GM20000 (cell line): ENCODE measurements around the gene RNF150.
A peak's percentile ranks its signal among the peaks of the same experiment; 100 is the strongest.

Source experiments
- DNase-seq: peaks from one replicate; pipeline ENCODE4 v3.0.0; 2012; ENCODE audit warnings: low spot score
- TF ChIP-seq, protein P1 (sequence below): IDR thresholded peaks from 2 replicates; pipeline ENCODE4 v1.5.1; 2012; ENCODE audit warnings: mild to moderate bottlenecking, control low read depth; ENCODE audit errors: extremely low read depth, missing control alignments

The RNF150 gene

DNA sequence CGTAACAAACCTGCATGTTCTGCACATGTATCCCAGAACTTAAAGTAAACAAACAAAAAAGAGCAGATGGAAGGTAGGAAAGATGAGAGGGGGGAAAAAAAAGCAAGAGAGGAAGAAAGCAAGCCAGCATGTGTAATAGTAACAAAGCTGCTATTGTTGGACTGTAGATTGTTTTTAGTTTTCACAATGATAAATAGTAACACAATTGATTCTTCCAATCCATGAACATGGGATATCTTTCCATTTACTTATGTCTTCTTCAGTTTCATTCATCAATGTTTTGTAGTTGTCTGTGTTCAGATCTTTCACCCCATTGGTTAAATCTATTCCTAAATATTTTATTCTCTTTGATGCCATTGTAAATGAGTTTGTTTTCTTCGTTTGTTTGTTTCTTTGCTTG is 292.1 kb downstream of the RNF150 start:
- DNase-seq, result no peak
- TF ChIP-seq, protein P1, sequence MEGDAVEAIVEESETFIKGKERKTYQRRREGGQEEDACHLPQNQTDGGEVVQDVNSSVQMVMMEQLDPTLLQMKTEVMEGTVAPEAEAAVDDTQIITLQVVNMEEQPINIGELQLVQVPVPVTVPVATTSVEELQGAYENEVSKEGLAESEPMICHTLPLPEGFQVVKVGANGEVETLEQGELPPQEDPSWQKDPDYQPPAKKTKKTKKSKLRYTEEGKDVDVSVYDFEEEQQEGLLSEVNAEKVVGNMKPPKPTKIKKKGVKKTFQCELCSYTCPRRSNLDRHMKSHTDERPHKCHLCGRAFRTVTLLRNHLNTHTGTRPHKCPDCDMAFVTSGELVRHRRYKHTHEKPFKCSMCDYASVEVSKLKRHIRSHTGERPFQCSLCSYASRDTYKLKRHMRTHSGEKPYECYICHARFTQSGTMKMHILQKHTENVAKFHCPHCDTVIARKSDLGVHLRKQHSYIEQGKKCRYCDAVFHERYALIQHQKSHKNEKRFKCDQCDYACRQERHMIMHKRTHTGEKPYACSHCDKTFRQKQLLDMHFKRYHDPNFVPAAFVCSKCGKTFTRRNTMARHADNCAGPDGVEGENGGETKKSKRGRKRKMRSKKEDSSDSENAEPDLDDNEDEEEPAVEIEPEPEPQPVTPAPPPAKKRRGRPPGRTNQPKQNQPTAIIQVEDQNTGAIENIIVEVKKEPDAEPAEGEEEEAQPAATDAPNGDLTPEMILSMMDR, result no peak

- TF ChIP-seq, protein P1, result no peak
- DNase-seq, result no peak
These were observed 293.1 kb downstream of the RNF150 start for GRCh38 chr4:140839888-140840790.

DNA sequence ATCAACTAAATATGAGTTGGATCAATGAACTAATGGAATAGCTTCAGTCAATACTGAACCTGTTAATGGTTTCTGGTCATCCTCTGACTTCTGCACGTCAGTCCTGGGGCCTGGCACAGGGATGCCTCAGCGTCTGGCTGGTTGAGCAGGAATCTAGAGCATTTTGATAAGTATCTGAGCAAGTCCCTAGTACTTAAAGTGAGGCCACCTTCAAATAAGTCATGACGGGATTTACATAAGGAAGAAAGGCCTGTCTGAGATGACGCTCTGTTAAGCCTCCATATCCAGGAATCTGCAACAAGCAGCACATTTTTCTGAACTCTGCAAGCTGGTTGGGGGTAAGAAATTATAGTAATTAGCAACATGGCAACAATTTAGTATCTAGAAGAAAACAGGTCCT is 293.9 kb downstream of the RNF150 start:
- DNase-seq, result no peak
- TF ChIP-seq, protein P1, result no peak

DNA sequence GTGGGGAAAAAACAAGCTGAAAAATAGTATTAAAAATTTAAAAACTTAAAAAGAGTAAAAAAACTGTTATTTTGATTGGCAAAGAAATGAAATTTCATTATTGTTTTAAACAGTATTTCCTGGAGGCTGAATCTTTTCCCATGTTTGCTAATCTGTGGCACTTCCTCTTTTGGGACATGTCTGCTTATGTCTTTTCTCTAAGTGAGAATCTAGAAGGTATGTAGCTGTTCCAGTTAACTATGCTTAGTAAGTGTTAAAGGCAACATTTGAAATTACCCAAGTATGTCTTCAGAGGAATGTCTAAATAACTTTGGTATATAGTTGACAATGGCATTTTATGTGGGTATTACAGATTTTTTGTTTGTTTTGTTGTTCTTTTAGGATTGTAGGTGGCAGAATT is 295.5 kb downstream of the RNF150 start:
- no peak for DNase-seq
- TF ChIP-seq, protein P1, result no peak

DNA sequence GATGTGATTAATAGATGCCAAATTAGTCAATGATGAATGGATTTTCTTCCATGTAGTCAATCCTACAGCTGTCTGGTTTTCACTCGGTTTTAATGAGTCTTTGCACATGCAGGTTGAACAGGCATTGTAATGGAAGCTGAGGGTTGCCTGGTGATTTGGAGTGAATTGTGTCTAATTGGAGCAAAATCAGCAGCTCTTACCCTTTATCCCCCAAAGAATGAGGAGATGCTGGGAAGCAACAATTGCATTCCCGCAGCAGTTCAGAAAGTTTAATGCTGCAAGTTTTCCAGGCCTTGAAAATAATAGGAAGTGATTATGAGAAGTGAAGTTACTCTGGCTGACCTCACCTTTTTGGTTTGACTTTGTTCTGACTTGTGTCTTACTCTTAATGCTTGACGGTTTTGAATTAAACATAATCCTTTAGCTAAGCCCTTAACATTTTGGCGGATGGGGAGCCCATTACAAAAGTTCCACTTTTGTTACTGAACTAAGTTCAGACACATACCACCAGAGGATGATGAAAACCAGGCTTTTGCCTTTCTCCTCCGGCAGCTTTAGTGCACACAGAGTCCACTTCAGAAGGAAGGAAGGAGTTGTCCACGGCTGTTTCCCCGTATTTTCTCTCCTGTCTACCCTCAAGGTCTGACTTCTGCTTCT is 298.3 kb downstream of the RNF150 start:
- TF ChIP-seq, protein P1, result no peak
- no peak for DNase-seq

GRCh38 chr4:140833280-140833679 is 300.0 kb downstream of the RNF150 start:
- no peak for DNase-seq
- TF ChIP-seq, protein P1, result no peak

GRCh38 chr4:140829825-140830224 is 303.4 kb downstream of the RNF150 start:
- peak; percentile 21 for DNase-seq
- TF ChIP-seq, protein P1, result no peak
